Stomach (tissue), 9 donors: ENCODE results near the gene CNTNAP4. TPM values are rescaled to one million over a fixed set of nuclear protein-coding genes. Genes with fewer than 3 reads are reported as not detected.

Source experiments
- DNase-seq, 2 donors: peaks; one replicate each; pipeline versions ENCODE4 v3.0.0 to v3.0.0-alpha.2; 2013 to 2019
- H3K27ac ChIP-seq, 5 donors: fragments of 200-600 bp in 4 of 5; sonication (generic) in 4 of 5; one replicate each; pipeline ENCODE4 v1.5.1; 2013 to 2019; ENCODE audit warnings: mild to moderate bottlenecking in 1 of 5, moderate library complexity in 1 of 5
- H3K27me3 ChIP-seq, 3 donors: fragments of 200-600 bp; sonication (generic); one replicate each; pipeline ENCODE4 v1.5.1; 2017 to 2019; ENCODE audit warnings: mixed run types in 1 of 3
- H3K36me3 ChIP-seq, 4 donors: fragments of 200-600 bp; sonication (generic); 1 replicate in 3 of 4; 2 replicates in 1 of 4; pipeline ENCODE4 v1.5.1; 2016 to 2019
- H3K4me1 ChIP-seq, 4 donors: fragments of 200-600 bp; sonication (generic); one replicate each; pipeline ENCODE4 v1.5.1; 2016 to 2019
- H3K4me3 ChIP-seq, 4 donors: fragments of 200-600 bp; sonication (generic) in 3 of 4; one replicate each; pipeline ENCODE4 v1.5.1; 2016 to 2019; ENCODE audit warnings: mild to moderate bottlenecking in 1 of 4
- H3K9me3 ChIP-seq, 4 donors: fragments of 200-600 bp; sonication (generic); one replicate each; pipeline ENCODE4 v1.5.1; 2016 to 2019
- EP300 ChIP-seq: sonication (generic); formaldehyde crosslinking; IDR thresholded peaks from one replicate; pipeline ENCODE4 v1.6.1; 2017; ENCODE audit warnings: antibody characterized with exemption
- POLR2A ChIP-seq, 4 donors: fragments of 450-650 bp; IDR thresholded peaks; one replicate each; pipeline ENCODE4 v1.6.1; 2016; ENCODE audit warnings: antibody characterized with exemption in 4 of 4, control low read depth in 2 of 4, mild to moderate bottlenecking in 1 of 4, moderate library complexity in 1 of 4
- POLR2AphosphoS5 ChIP-seq, 3 donors: sonication (generic); formaldehyde crosslinking; IDR thresholded peaks; one replicate each; pipeline ENCODE4 v1.6.1; 2016; ENCODE audit warnings: antibody characterized with exemption in 3 of 3
- WGBS, 5 donors: extraction: QIAGEN DNeasy Blood & Tissue Kit in 3 of 5; methylation state at CpG; one replicate each; pipeline versions ENCODE4 v1.1.5 to v1.1.7; 2013 to 2018; 5-methylcytosine and 5-hydroxymethylcytosine counted together
- intact Hi-C: fragments of 100-400 bp; cut with DNase I; formaldehyde crosslinking; loops from one replicate; pipeline ENCODE4 v1.15.1; 2023; ENCODE audit warnings: low total_unique reads
- polyA plus RNA-seq, 3 donors: library from polyadenylated mRNA; stranded (reverse); fragments of 200-250 nt; gene quantifications; one replicate each; pipeline ENCODE4 v1.2.3, GENCODE V29; 2013
- total RNA-seq, 5 donors: library from RNA; depleted of rRNA; stranded (reverse); fragments of >200 nt; gene quantifications; one replicate each; pipeline versions ENCODE4 v1.1.0 to v1.2.3, GENCODE V29; 2014 to 2016
- TF ChIP-seq, protein P1 (sequence below), 7 experiments: fragments of 450-650 bp in 4 of 7; fragments of 200-600 bp in 3 of 7; sonication (generic) in 3 of 7; IDR thresholded peaks; one replicate each; pipeline ENCODE4 v1.5.1; 2016 to 2019; ENCODE audit warnings: antibody characterized with exemption in 7 of 7, control low read depth in 2 of 7, mild to moderate bottlenecking in 1 of 7
- donor health status: healthy with polysubstance abuse.
- donor health status: Bipolar disorder and iron deficiency.
- donor health status: healthy.

CNTNAP4 gene
- total and polyA plus RNA-seq, 8 donors = 1.3 TPM; not detected in 7

DNA sequence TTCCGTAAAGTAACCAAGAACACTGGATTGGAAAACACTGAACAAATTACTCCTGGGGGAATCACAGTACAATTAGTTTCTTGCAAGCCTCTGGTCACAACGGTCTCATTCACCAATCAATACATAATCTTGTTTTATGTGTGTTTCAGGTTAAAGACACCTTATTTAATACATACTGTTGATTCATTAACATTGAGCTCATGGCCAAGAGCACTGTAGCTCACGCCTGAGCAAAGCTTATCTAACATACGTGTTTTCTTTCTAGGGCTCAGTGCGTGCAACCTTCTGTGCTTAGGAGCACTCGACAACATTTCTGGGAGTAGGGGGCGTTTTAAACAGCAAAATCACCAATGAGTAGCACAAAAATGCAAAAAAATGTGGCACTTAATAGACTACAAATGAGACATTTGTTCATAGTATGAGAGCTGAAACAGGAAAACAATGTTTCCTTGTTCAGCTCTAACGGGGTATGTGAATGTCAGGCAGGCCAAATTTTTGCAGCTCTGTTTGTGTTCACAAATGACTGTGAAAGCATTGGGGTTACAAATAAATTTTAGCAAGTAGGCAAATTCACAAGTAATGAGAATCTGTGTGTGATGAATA is 206.2 kb downstream of the CNTNAP4 start:
- WGBS, 5 donors = 64 to 74% (median 71%) methylated on average over 8 of the region's 8 CpGs
- no peaks in the 10 kb centered on the region for H3K27me3 ChIP-seq
- no peaks in the 10 kb centered on the region for H3K36me3 ChIP-seq
- no peaks in the 10 kb centered on the region for H3K9me3 ChIP-seq
- TF ChIP-seq POLR2AphosphoS5 (IDR thresholded peaks at IDR 0.05) = no peak
- TF ChIP-seq, protein P1, sequence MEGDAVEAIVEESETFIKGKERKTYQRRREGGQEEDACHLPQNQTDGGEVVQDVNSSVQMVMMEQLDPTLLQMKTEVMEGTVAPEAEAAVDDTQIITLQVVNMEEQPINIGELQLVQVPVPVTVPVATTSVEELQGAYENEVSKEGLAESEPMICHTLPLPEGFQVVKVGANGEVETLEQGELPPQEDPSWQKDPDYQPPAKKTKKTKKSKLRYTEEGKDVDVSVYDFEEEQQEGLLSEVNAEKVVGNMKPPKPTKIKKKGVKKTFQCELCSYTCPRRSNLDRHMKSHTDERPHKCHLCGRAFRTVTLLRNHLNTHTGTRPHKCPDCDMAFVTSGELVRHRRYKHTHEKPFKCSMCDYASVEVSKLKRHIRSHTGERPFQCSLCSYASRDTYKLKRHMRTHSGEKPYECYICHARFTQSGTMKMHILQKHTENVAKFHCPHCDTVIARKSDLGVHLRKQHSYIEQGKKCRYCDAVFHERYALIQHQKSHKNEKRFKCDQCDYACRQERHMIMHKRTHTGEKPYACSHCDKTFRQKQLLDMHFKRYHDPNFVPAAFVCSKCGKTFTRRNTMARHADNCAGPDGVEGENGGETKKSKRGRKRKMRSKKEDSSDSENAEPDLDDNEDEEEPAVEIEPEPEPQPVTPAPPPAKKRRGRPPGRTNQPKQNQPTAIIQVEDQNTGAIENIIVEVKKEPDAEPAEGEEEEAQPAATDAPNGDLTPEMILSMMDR (IDR thresholded peaks at IDR 0.05) = no peak
- no peak for TF ChIP-seq POLR2A (IDR thresholded peaks at IDR 0.05)
- no peak for TF ChIP-seq EP300
- intact Hi-C loops = no loop called here
- H3K4me3 ChIP-seq = no peak overlapping the region
- H3K27ac ChIP-seq = no peak overlapping the region
- DNase-seq = peak in 1 of 2 donors; percentile 18
- H3K4me1 ChIP-seq = no peaks in the 10 kb centered on the region

DNA sequence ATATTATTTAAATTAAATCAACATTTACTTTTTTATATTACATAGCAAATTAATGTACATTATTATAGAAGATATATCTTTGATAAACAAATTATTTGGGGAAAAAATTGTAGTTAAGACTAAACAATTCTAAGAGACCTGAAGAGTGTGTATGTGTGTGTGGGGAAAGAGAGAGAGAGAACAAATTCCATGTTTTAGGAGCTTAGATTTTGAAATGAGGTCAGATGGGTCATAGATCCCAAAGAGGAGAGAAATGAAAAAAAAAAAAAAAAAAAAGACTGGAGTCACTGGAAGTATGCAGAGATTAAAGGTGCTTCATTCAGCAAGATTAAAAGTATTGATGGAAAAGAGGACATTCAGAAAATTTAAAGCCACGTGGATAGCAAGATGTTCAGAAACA is 206.8 kb downstream of the CNTNAP4 start:
- H3K4me3 ChIP-seq = no peak overlapping the region
- intact Hi-C loops = no loop called here
- no peaks in the 10 kb centered on the region for H3K36me3 ChIP-seq
- DNase-seq = no peak
- H3K27me3 ChIP-seq = no peaks in the 10 kb centered on the region
- H3K27ac ChIP-seq = no peak overlapping the region
- WGBS, 5 donors = 55 to 65% (median 62%) methylated on average over 1 of the region's 1 CpG
- H3K9me3 ChIP-seq = no peaks in the 10 kb centered on the region
- no peak for TF ChIP-seq POLR2A (IDR thresholded peaks at IDR 0.05)
- TF ChIP-seq, protein P1 (IDR thresholded peaks at IDR 0.05) = no peak
- TF ChIP-seq EP300 = no peak
- no peaks in the 10 kb centered on the region for H3K4me1 ChIP-seq

DNA sequence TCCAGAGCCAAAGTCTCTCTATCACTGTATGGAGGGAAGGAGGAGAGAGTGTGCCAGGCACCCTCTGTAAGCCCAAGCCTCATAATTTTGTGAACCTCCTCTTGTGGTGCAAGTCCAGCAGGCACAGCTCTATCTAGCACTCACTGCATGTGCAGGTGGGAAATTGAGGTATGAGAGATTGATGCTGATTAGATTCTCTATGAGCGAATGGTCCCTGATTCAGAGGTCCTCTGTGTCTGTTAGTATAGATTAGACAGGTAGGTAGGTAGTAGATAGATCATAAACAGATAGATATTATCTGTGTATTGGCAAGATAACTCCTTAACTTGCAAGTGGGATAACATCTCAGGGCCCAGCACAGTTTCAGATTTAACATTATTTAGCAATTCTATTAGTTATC is 209.5 kb downstream of the CNTNAP4 start:
- H3K27me3 ChIP-seq = no peaks in the 10 kb centered on the region
- no peak for TF ChIP-seq POLR2AphosphoS5 (IDR thresholded peaks at IDR 0.05)
- TF ChIP-seq, protein P1 (IDR thresholded peaks at IDR 0.05) = no peak
- TF ChIP-seq POLR2A (IDR thresholded peaks at IDR 0.05) = no peak
- TF ChIP-seq EP300 = no peak
- intact Hi-C loops = no loop called here
- H3K4me3 ChIP-seq = no peak overlapping the region
- H3K36me3 ChIP-seq = no peaks in the 10 kb centered on the region
- WGBS, 5 donors = 74 to 86% (median 79%) methylated on average over 1 of the region's 1 CpG
- H3K27ac ChIP-seq = no peak overlapping the region
- H3K9me3 ChIP-seq = no peaks in the 10 kb centered on the region
- DNase-seq = no peak
- H3K4me1 ChIP-seq = no peaks in the 10 kb centered on the region

DNA sequence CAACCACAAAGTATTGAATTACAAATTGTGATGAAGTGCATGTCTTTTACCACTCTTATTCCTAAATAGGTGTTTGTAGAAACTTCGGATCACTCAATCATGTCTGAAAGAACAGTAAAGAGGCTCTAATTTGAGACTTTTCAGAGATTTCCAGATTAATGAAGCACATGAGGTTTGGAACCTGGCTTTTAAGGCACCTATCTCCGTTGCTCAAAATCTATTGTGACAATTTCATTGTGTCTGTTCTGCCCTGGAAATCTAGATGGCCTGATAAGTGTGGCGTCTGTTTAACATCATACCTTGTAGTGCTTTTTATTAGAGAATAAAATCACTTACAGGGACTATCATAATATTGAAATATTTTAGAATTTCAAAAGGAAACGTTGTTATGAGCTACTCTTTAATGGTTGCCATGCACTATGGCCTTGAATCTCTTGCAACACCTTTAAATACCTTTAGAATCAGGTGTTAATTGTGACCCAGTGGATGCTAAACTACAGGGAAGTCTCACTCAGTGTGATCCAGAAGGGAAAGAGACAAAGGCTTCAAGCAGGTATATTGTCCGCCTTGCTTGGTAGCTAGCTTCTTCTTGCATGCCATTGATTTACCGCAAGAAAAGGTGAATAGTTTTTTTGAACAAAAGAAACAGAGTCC is 210.3 kb downstream of the CNTNAP4 start:
- no peak for DNase-seq
- 50 to 65% (median 56%) methylated on average over 6 of the region's 6 CpGs for WGBS, 5 donors
- intact Hi-C loops = no loop called here

More for the DNA sequence above, 210.3 kb downstream of the CNTNAP4 start:
- no peak overlapping the region for H3K27ac ChIP-seq
- H3K27me3 ChIP-seq = no peaks in the 10 kb centered on the region
- no peaks in the 10 kb centered on the region for H3K36me3 ChIP-seq
- no peak for TF ChIP-seq POLR2AphosphoS5 (IDR thresholded peaks at IDR 0.05)
- TF ChIP-seq, protein P1 (IDR thresholded peaks at IDR 0.05) = no peak
- no peaks in the 10 kb centered on the region for H3K4me1 ChIP-seq
- no peak overlapping the region for H3K4me3 ChIP-seq
- H3K9me3 ChIP-seq = no peaks in the 10 kb centered on the region
